ENCODE data around the gene RNU6-1.

Gene RNU6-1

GRCh38 chr15:67799801-67800205, 40.0 kb downstream of the RNU6-1 start:
- TF ChIP-seq FOXP2 (optimal IDR thresholded peaks at IDR 0.05; ENCODE audit: control extremely low read depth, extremely low read length, insufficient read depth) (no peak), EZH2 (IDR thresholded peaks at IDR 0.05) (no peak), POLR2AphosphoS5 (IDR thresholded peaks at IDR 0.05; ENCODE audit: borderline replicate concordance, low read depth, low read length) (no peak)
- no peak for DNase-seq (ENCODE audit: low read depth, low spot score)
- no peak overlapping the region for H3K27ac ChIP-seq
- no peaks in the 10 kb centered on the region; the same call in 1 of the 2 replicates for H3K36me3 ChIP-seq (ENCODE audit: insufficient read depth, low read length)
- no peak overlapping the region for H3K4me3 ChIP-seq
- H3K9me3 ChIP-seq (ENCODE audit: low read depth, low read length) = no peaks in the 10 kb centered on the region
- H3K9ac ChIP-seq (ENCODE audit: insufficient read length) = no peak overlapping the region

- Histone ChIP-seq H3K9ac (ENCODE audit: insufficient read length) (no peak overlapping the region), H3K4me3 (no peak overlapping the region), H3K36me3 (ENCODE audit: insufficient read depth, low read length) (no peaks in the 10 kb centered on the region; the same call in 1 of the 2 replicates), H3K9me3 (ENCODE audit: low read depth, low read length) (no peaks in the 10 kb centered on the region), H3K27ac (no peak overlapping the region)
- TF ChIP-seq POLR2AphosphoS5 (IDR thresholded peaks at IDR 0.05; ENCODE audit: borderline replicate concordance, low read depth, low read length) (no peak), FOXP2 (optimal IDR thresholded peaks at IDR 0.05; ENCODE audit: control extremely low read depth, extremely low read length, insufficient read depth) (no peak), EZH2 (IDR thresholded peaks at IDR 0.05) (no peak)
- DNase-seq (ENCODE audit: low read depth, low spot score) = no peak
These were observed 43.4 kb downstream of the RNU6-1 start for GRCh38 chr15:67796196-67797127.

GRCh38 chr15:67794832-67795574, 44.8 kb downstream of the RNU6-1 start:
- no peaks in the 10 kb centered on the region; the same call in 1 of the 2 replicates for H3K36me3 ChIP-seq (ENCODE audit: insufficient read depth, low read length)
- no peak overlapping the region for H3K27ac ChIP-seq
- H3K4me3 ChIP-seq = no peak overlapping the region
- TF ChIP-seq POLR2AphosphoS5 (IDR thresholded peaks at IDR 0.05; ENCODE audit: borderline replicate concordance, low read depth, low read length) = no peak
- TF ChIP-seq FOXP2 (optimal IDR thresholded peaks at IDR 0.05; ENCODE audit: control extremely low read depth, extremely low read length, insufficient read depth) = no peak
- TF ChIP-seq EZH2 (IDR thresholded peaks at IDR 0.05) = no peak
- no peak for DNase-seq (ENCODE audit: low read depth, low spot score)
- H3K9ac ChIP-seq (ENCODE audit: insufficient read length) = no peak overlapping the region
- no peaks in the 10 kb centered on the region for H3K9me3 ChIP-seq (ENCODE audit: low read depth, low read length)

GRCh38 chr15:67792250-67792942, 47.4 kb downstream of the RNU6-1 start:
- Histone ChIP-seq H3K27ac (no peak overlapping the region), H3K9me3 (ENCODE audit: low read depth, low read length) (no peaks in the 10 kb centered on the region), H3K36me3 (ENCODE audit: insufficient read depth, low read length) (no peaks in the 10 kb centered on the region; the same call in 1 of the 2 replicates), H3K9ac (ENCODE audit: insufficient read length) (no peak overlapping the region), H3K4me3 (no peak overlapping the region)
- no peak for DNase-seq (ENCODE audit: low read depth, low spot score)
- no peak for TF ChIP-seq EZH2 (IDR thresholded peaks at IDR 0.05)
- TF ChIP-seq POLR2AphosphoS5 (IDR thresholded peaks at IDR 0.05; ENCODE audit: borderline replicate concordance, low read depth, low read length) = no peak
- TF ChIP-seq FOXP2 (optimal IDR thresholded peaks at IDR 0.05; ENCODE audit: control extremely low read depth, extremely low read length, insufficient read depth) = no peak

GRCh38 chr15:67790610-67791319, 49.1 kb downstream of the RNU6-1 start:
- TF ChIP-seq POLR2AphosphoS5 (IDR thresholded peaks at IDR 0.05; ENCODE audit: borderline replicate concordance, low read depth, low read length) (no peak), FOXP2 (optimal IDR thresholded peaks at IDR 0.05; ENCODE audit: control extremely low read depth, extremely low read length, insufficient read depth) (no peak), EZH2 (IDR thresholded peaks at IDR 0.05) (no peak)
- DNase-seq (ENCODE audit: low read depth, low spot score) = no peak
- H3K27ac ChIP-seq = no peak overlapping the region
- H3K9ac ChIP-seq (ENCODE audit: insufficient read length) = no peak overlapping the region
- no peaks in the 10 kb centered on the region for H3K9me3 ChIP-seq (ENCODE audit: low read depth, low read length)
- H3K36me3 ChIP-seq (ENCODE audit: insufficient read depth, low read length) = no peaks in the 10 kb centered on the region
- H3K4me3 ChIP-seq = no peak overlapping the region

Data from SK-N-MC (cell line).